H9 (cell line): ENCODE results near the gene IFRD2. TPM values are rescaled to one million over a fixed set of nuclear protein-coding genes. Genes with fewer than 3 reads are reported as not detected.
A peak's percentile ranks its signal among the peaks of the same experiment; 100 is the strongest.

Source experiments
- DNase-seq: peaks from one replicate; pipeline ENCODE4 v3.0.0-alpha.2; 2017
- H2AFZ ChIP-seq: one replicate; pipeline ENCODE4 v1.6.1; 2013; ENCODE audit warnings: mild to moderate bottlenecking, low read length, control low read depth, moderate library complexity
- H2AK5ac ChIP-seq: 2 replicates; pipeline ENCODE4 v1.6.1; 2013; ENCODE audit warnings: low read length, control low read depth, mixed read lengths; ENCODE audit not compliant: insufficient read length
- H2BK120ac ChIP-seq: one replicate; pipeline ENCODE4 v1.6.1; 2013; ENCODE audit warnings: low read depth, mild to moderate bottlenecking, low read length, control low read depth, inconsistent platforms; ENCODE audit not compliant: poor library complexity, severe bottlenecking
- H2BK12ac ChIP-seq: 2 replicates; pipeline ENCODE4 v1.6.1; 2013; ENCODE audit warnings: low read length, control low read depth, mixed read lengths, low read depth; ENCODE audit not compliant: insufficient read length
- H2BK15ac ChIP-seq: 2 replicates; pipeline ENCODE4 v1.6.1; 2013; ENCODE audit warnings: low read depth, low read length, control low read depth
- H2BK20ac ChIP-seq: one replicate; pipeline ENCODE4 v1.6.1; 2013; ENCODE audit warnings: low read depth, mild to moderate bottlenecking, low read length, control low read depth, inconsistent platforms; ENCODE audit not compliant: poor library complexity, severe bottlenecking
- H2BK5ac ChIP-seq: 2 replicates; pipeline ENCODE4 v1.6.1; 2013; ENCODE audit warnings: low read length, control low read depth, mixed read lengths; ENCODE audit not compliant: insufficient read length
- H3K14ac ChIP-seq: 2 replicates; pipeline ENCODE4 v1.6.1; 2013; ENCODE audit warnings: low read length, control low read depth; ENCODE audit not compliant: insufficient read depth
- H3K18ac ChIP-seq: 2 replicates; pipeline ENCODE4 v1.6.1; 2013; ENCODE audit warnings: low read depth, mild to moderate bottlenecking, mixed read lengths, low read length, control low read depth; ENCODE audit not compliant: insufficient read length
- H3K23ac ChIP-seq: 2 replicates; pipeline ENCODE4 v1.6.1; 2013; ENCODE audit warnings: low read length, control low read depth, mixed read lengths, low read depth; ENCODE audit not compliant: insufficient read length
- H3K23me2 ChIP-seq: 2 replicates; pipeline ENCODE4 v1.6.1; 2013; ENCODE audit warnings: low read depth, mild to moderate bottlenecking, mixed read lengths, low read length, control low read depth; ENCODE audit not compliant: insufficient read length, poor library complexity, severe bottlenecking
- H3K27ac ChIP-seq: 2 replicates; pipeline ENCODE4 v1.5.1; 2013; ENCODE audit warnings: low read length, control low read depth, mixed read lengths, low read depth; ENCODE audit not compliant: insufficient read length
- H3K27me3 ChIP-seq: 2 replicates; pipeline ENCODE4 v1.6.1; 2013; ENCODE audit warnings: low read length, control low read depth, inconsistent platforms; ENCODE audit not compliant: insufficient read depth
- H3K4ac ChIP-seq: 2 replicates; pipeline ENCODE4 v1.6.1; 2013; ENCODE audit warnings: low read depth, mild to moderate bottlenecking, control low read depth, inconsistent platforms, low read length, moderate library complexity
- H3K4me1 ChIP-seq: 2 replicates; pipeline ENCODE4 v1.6.1; 2013; ENCODE audit warnings: low read length, control low read depth, inconsistent platforms; ENCODE audit not compliant: insufficient read depth
- H3K4me2 ChIP-seq: 2 replicates; pipeline ENCODE4 v1.6.1; 2013; ENCODE audit warnings: low read length, control low read depth, mixed read lengths; ENCODE audit not compliant: insufficient read length, insufficient read depth
- H3K56ac ChIP-seq: 2 replicates; pipeline ENCODE4 v1.6.1; 2013; ENCODE audit warnings: low read depth, mild to moderate bottlenecking, mixed read lengths, low read length, control low read depth; ENCODE audit not compliant: insufficient read length
- H3K79me1 ChIP-seq: 2 replicates; pipeline ENCODE4 v1.6.1; 2013; ENCODE audit warnings: low read depth, mild to moderate bottlenecking, moderate library complexity, low read length, control low read depth, inconsistent platforms; ENCODE audit not compliant: insufficient read depth, poor library complexity, severe bottlenecking
- H3K79me2 ChIP-seq: 2 replicates; pipeline ENCODE4 v1.6.1; 2013; ENCODE audit warnings: low read length, control low read depth, inconsistent platforms; ENCODE audit not compliant: insufficient read depth
- H3K9ac ChIP-seq: 2 replicates; pipeline ENCODE4 v1.6.1; 2013; ENCODE audit warnings: low read length, control low read depth, mixed read lengths; ENCODE audit not compliant: insufficient read length; ENCODE audit errors: extremely low read depth
- H3K9me3 ChIP-seq: one replicate; pipeline ENCODE4 v1.6.1; 2013; ENCODE audit warnings: low read depth, low read length, inconsistent platforms; ENCODE audit not compliant: control insufficient read depth
- H3T11ph ChIP-seq: one replicate; pipeline ENCODE4 v1.6.1; 2013; ENCODE audit warnings: mild to moderate bottlenecking, low read length, control low read depth, inconsistent platforms
- H4K20me1 ChIP-seq: one replicate; pipeline ENCODE4 v1.6.1; 2013; ENCODE audit not compliant: control insufficient read depth, insufficient read length, insufficient read depth
- H4K5ac ChIP-seq: 2 replicates; pipeline ENCODE4 v1.6.1; 2013; ENCODE audit warnings: low read depth, mild to moderate bottlenecking, mixed read lengths, low read length, control low read depth; ENCODE audit not compliant: insufficient read length
- H4K8ac ChIP-seq: replicated peaks from 2 replicates; pipeline ENCODE4 v1.6.1; 2013; ENCODE audit warnings: low read length, control low read depth, mixed read lengths, low read depth; ENCODE audit not compliant: insufficient read length
- H4K91ac ChIP-seq: 2 replicates; pipeline ENCODE4 v1.6.1; 2013; ENCODE audit warnings: low read depth, mild to moderate bottlenecking, moderate library complexity, mixed read lengths, low read length, control low read depth; ENCODE audit not compliant: insufficient read length
- H3K27ac Mint-ChIP-seq, 3 experiments: 2 replicates in 2 of 3; 3 replicates in 1 of 3; pipeline ENCODE4 v1.8.0; 2020 to 2021; ENCODE audit warnings: mixed read lengths in 3 of 3, mild to moderate bottlenecking in 1 of 3, moderate library complexity in 1 of 3
- H3K27me3 Mint-ChIP-seq: 2 replicates; pipeline ENCODE4 v1.8.0; 2021; ENCODE audit warnings: low read depth, mild to moderate bottlenecking, moderate library complexity, mixed read lengths
- H3K36me3 Mint-ChIP-seq, 3 experiments: 2 replicates in 2 of 3; 3 replicates in 1 of 3; pipeline ENCODE4 v1.8.0; 2020 to 2021; ENCODE audit warnings: low read depth in 3 of 3, mixed read lengths in 3 of 3; ENCODE audit not compliant: insufficient read depth in 1 of 3
- H3K4me1 Mint-ChIP-seq, 2 experiments: 2 replicates each; pipeline ENCODE4 v1.8.0; 2020; ENCODE audit warnings: mixed read lengths in 2 of 2
- H3K4me3 Mint-ChIP-seq, 2 experiments: 2 replicates in 1 of 2; 3 replicates in 1 of 2; pipeline ENCODE4 v1.8.0; 2020 to 2021; ENCODE audit warnings: mild to moderate bottlenecking in 2 of 2, mixed read lengths in 2 of 2, moderate library complexity in 1 of 2
- H3K9me3 Mint-ChIP-seq, 2 experiments: 2 replicates in 1 of 2; 3 replicates in 1 of 2; pipeline ENCODE4 v1.8.0; 2020; ENCODE audit warnings: mild to moderate bottlenecking in 2 of 2, mixed read lengths in 2 of 2, moderate library complexity in 1 of 2
- WGBS: extraction: QIAGEN DNeasy Blood & Tissue Kit; methylation state at CpG from one replicate; pipeline ENCODE4 v1.1.7; 2013; ENCODE audit warnings: missing lambda C conversion rate, low lambda C conversion rate, mixed read lengths; ENCODE audit not compliant: insufficient read length; ENCODE audit errors: extremely low coverage; 5-methylcytosine and 5-hydroxymethylcytosine counted together
- total RNA-seq: library from RNA; stranded (reverse); gene quantifications from 2 replicates; pipeline ENCODE4 v1.2.1, GENCODE V29; 2021
- TF ChIP-seq, protein P1 (sequence below): fragments of 200-600 bp; sonication (generic); conservative IDR thresholded peaks from 3 replicates; pipeline ENCODE4 v1.8.0; 2021; ENCODE audit warnings: antibody characterized with exemption, mild to moderate bottlenecking

IFRD2 gene
- total RNA-seq, 1 experiment from 2014 or later: 109 TPM

DNA sequence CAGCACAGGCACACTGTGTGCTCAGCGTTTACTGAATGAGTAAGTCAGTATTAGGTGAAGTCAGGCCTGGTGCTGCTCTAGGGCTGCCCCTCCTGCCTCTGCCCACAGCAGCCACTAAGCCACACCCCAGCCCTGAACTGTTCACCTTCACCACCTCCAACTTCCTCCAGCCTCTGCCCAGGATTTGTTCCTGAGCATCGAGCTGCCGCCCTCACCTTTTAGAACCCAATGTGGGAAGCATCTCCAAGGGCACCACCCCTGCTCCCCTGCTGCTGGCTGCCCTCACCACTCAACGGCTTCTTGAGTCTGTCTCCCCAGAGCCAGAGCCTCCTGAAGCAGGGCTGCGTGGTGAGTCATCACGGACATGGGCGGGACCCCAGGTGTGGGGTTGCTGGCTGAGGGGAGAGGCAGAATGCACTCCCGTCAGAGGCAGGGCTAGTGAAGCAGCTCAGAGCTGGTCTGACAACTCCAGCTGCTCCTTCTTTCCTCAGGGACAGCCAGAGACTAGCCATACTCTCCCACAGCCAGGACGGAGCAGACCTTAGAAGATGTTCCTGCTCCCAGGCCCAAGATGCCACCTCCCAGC lies 24.5 kb upstream of the IFRD2 start:
- Mint-ChIP-seq H3K27ac (peak overlapping the region in 2 of 3 experiments; percentile 3 to 79; a peak in 3 of 7 replicates), H3K4me1 (peaks cover 15 to 30% of the 10 kb centered on the region in 2 experiments), H3K4me3 (no peak overlapping the region; a peak in 1 of 5 replicates)

More for the DNA sequence above, 24.5 kb upstream of the IFRD2 start:
- no peak overlapping the region for H3K56ac ChIP-seq
- H3K4ac ChIP-seq: no peak overlapping the region
- H2AFZ ChIP-seq: no peak overlapping the region
- no peak overlapping the region for H3K9ac ChIP-seq
- H4K8ac ChIP-seq: no peak overlapping the region
- H4K91ac ChIP-seq: no peak overlapping the region
- peak; percentile 75 for DNase-seq
- H2BK15ac ChIP-seq: no peak overlapping the region
- no peaks in the 10 kb centered on the region for H3K79me1 ChIP-seq
- TF ChIP-seq, protein P1, sequence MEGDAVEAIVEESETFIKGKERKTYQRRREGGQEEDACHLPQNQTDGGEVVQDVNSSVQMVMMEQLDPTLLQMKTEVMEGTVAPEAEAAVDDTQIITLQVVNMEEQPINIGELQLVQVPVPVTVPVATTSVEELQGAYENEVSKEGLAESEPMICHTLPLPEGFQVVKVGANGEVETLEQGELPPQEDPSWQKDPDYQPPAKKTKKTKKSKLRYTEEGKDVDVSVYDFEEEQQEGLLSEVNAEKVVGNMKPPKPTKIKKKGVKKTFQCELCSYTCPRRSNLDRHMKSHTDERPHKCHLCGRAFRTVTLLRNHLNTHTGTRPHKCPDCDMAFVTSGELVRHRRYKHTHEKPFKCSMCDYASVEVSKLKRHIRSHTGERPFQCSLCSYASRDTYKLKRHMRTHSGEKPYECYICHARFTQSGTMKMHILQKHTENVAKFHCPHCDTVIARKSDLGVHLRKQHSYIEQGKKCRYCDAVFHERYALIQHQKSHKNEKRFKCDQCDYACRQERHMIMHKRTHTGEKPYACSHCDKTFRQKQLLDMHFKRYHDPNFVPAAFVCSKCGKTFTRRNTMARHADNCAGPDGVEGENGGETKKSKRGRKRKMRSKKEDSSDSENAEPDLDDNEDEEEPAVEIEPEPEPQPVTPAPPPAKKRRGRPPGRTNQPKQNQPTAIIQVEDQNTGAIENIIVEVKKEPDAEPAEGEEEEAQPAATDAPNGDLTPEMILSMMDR: no peak
- H3K4me2 ChIP-seq: no peak overlapping the region
- Mint-ChIP-seq H3K36me3 (peaks cover 48 to 57% (median 56%) of the 10 kb centered on the region in 3 experiments), H3K27me3 (no peaks in the 10 kb centered on the region), H3K9me3 (peaks cover 5 to 7% of the 10 kb centered on the region in 2 experiments)
- no peak overlapping the region for H2BK20ac ChIP-seq
- no peaks in the 10 kb centered on the region for H3K9me3 ChIP-seq
- H2BK5ac ChIP-seq: no peak overlapping the region
- H2BK12ac ChIP-seq: no peak overlapping the region
- no peaks in the 10 kb centered on the region for H3K27me3 ChIP-seq
- peaks cover 3% of the 10 kb centered on the region for H3K23me2 ChIP-seq
- WGBS: no CpG with 5 or more reads among the region's 9 CpGs
- no peak overlapping the region for H3K27ac ChIP-seq
- no peak overlapping the region for H3K18ac ChIP-seq
- H2BK120ac ChIP-seq: no peak overlapping the region
- H2AK5ac ChIP-seq: no peak overlapping the region
- H3K4me1 ChIP-seq: no peaks in the 10 kb centered on the region; the same call in 1 of the 2 replicates
- no peak overlapping the region for H3T11ph ChIP-seq
- H3K23ac ChIP-seq: no peak overlapping the region
- no peak overlapping the region for H3K14ac ChIP-seq
- H3K79me2 ChIP-seq: peaks cover 5% of the 10 kb centered on the region; the same call in 1 of the 2 replicates
- H4K20me1 ChIP-seq: no peaks in the 10 kb centered on the region
- no peak overlapping the region for H4K5ac ChIP-seq
